GM23338 (cell line): ENCODE data around the gene TAB3. TPM values are rescaled to one million over a fixed set of nuclear protein-coding genes. Genes with fewer than 3 reads are reported as not detected.

Source experiments
- polyA plus RNA-seq: library from polyadenylated mRNA; unstranded; fragments of >200 nt; fragmentation: Nextera tagmentation; extraction: Ambion mirVana; gene quantifications from 2 replicates; pipeline ENCODE4 v1.2.1, GENCODE V29; 2016
- total RNA-seq: library from RNA; depleted of rRNA; stranded (reverse); fragments of >200 nt; shearing (Covaris generic); gene quantifications from 2 replicates; pipeline ENCODE4 v1.2.3, GENCODE V29; 2014; rRNA removed

TAB3 gene
- total and polyA plus RNA-seq, 2 experiments from 2014 or later, result 4.4 to 21.7 TPM

Other genes with a start within 250 kb of the TAB3 start
- 7.3 and 8.4 TPM in 2 replicates for gene GK, start 235.8 kb downstream of the TAB3 start, total RNA-seq
- gene GK, start 235.8 kb downstream of the TAB3 start, polyA plus RNA-seq, result 10.6 and 10.8 TPM in 2 replicates
- gene FTHL17, start 182.8 kb upstream of the TAB3 start, total RNA-seq, result not detected in 2 replicates
- not detected in 2 replicates for gene FTHL17, start 182.8 kb upstream of the TAB3 start, polyA plus RNA-seq